Measurements from ENCODE around the gene PPP1R3C. TPM values are rescaled to one million over a fixed set of nuclear protein-coding genes. Genes with fewer than 3 reads are reported as not detected.

PPP1R3C gene
- total RNA-seq: under 1 TPM; 0.63 to 0.71 TPM

GRCh38 chr10:91632671-91633550, at the start of gene PPP1R3C:
TSS of gene PPP1R3C (minus strand) at chr10:91633071. CDS start at chr10:91632969, 102 bp downstream.
- ChIA-PET CTCF (interaction anchor here (0.5 to 6.0 kb wide), 13 partner anchors 10 to 362 kb away, joined by 3 to 127 read pairs (median 4); no protein-coding TSS in a partner anchor), POLR2A (interaction anchor here (0.6 to 1.1 kb wide), 2 partner anchors 12 to 578 kb away, joined by 3 to 4 read pairs; no protein-coding TSS in a partner anchor)
- Mint-ChIP-seq H3K9me3 (ENCODE audit: low read depth) (no peaks in the 10 kb centered on the region), H3K36me3 (ENCODE audit: low read depth) (no peaks in the 10 kb centered on the region), H3K4me1 (peaks cover 8% of the 10 kb centered on the region), H3K27me3 (peaks cover 59% of the 10 kb centered on the region), H3K4me3 (peak within 1 kb of the TSS; percentile 65), H3K27ac (no peak within 1 kb of the TSS)
- intact Hi-C loops (cut with DNase I, micrococcal nuclease): loop anchor here (1.0 to 10.0 kb wide), 5 partner anchors 59 to 718 kb away; no protein-coding TSS in a partner anchor
- ATAC-seq (peak; percentile 95), DNase-seq (peak; percentile 83)

- ATAC-seq (no peak), DNase-seq (peak; percentile 35)
- H3K9me3 Mint-ChIP-seq (ENCODE audit: low read depth): no peaks in the 10 kb centered on the region
- H3K36me3 Mint-ChIP-seq (ENCODE audit: low read depth): no peaks in the 10 kb centered on the region
- no peaks in the 10 kb centered on the region for H3K27me3 Mint-ChIP-seq
- H3K27ac Mint-ChIP-seq: no peak overlapping the region
- ChIA-PET POLR2A (interaction anchor here (0.5 kb wide), 1 partner anchor 112 kb away, joined by 5 read pairs; no protein-coding TSS in a partner anchor), CTCF (interaction anchor here (1.6 to 2.1 kb wide), 2 partner anchors 9 to 13 kb away, joined by 4 to 5 read pairs; no protein-coding TSS in a partner anchor)
- intact Hi-C loops (cut with DNase I, micrococcal nuclease): no loop called here
- H3K4me3 Mint-ChIP-seq: no peak overlapping the region
- H3K4me1 Mint-ChIP-seq: no peaks in the 10 kb centered on the region
These were observed 48.7 kb upstream of the PPP1R3C start for GRCh38 chr10:91681361-91682276.

DNA sequence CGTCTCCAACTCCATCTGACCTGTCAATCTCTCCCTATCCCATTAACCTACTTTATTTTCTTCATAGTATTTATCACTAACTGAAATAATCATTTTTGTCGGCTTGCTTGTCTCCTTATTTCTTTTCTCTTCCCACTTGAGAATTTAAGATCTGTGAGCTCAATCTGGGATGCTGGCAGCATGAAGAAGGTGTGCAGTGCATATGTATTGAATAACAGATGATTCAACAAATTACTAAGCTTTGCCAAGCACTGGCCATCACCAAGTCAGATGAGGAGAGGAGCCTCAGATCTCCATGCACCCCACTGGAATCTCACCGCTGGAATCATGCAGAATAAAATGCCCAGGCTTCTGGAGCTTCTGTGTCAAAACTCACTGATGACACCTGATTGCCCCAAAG, 47.6 kb upstream of the PPP1R3C start:
- ATAC-seq: no peak
- Mint-ChIP-seq H3K36me3 (ENCODE audit: low read depth) (no peaks in the 10 kb centered on the region), H3K4me3 (no peak overlapping the region), H3K27ac (no peak overlapping the region), H3K27me3 (no peaks in the 10 kb centered on the region), H3K9me3 (ENCODE audit: low read depth) (no peaks in the 10 kb centered on the region), H3K4me1 (no peaks in the 10 kb centered on the region)
- DNase-seq: no peak
- CTCF ChIA-PET: interaction anchor here (0.7 to 2.1 kb wide), 4 partner anchors 14 to 126 kb away, joined by 3 to 5 read pairs (median 3); no protein-coding TSS in a partner anchor
- POLR2A ChIA-PET: no interaction called here
- intact Hi-C loops (cut with DNase I, micrococcal nuclease): no loop called here

DNA sequence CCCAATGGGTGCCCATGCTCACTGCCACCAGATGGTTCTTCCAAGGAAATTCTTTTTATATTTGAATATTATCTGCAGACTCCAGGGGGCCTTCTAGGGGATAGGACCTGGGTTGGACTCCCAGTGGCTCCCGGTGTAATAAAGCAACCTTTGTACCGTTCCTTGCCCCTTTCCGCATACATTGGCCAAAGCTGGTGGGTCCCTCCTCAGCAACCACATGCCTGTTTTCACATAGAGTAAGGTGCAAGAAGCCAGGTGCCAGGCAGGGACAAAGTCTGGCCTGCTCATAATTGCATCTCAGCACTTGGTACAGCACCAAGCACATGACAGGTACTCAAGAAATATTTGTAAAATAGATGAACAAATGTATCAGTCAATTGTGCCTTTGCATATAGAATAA, 46.4 kb upstream of the PPP1R3C start:
- no peak for ATAC-seq
- no peaks in the 10 kb centered on the region for H3K36me3 Mint-ChIP-seq (ENCODE audit: low read depth)

GRCh38 chr10:91677911-91678310, 45.0 kb upstream of the PPP1R3C start:
- H3K36me3 Mint-ChIP-seq (ENCODE audit: low read depth): no peaks in the 10 kb centered on the region
- no peaks in the 10 kb centered on the region for H3K9me3 Mint-ChIP-seq (ENCODE audit: low read depth)
- H3K27me3 Mint-ChIP-seq: peaks cover 2% of the 10 kb centered on the region
- H3K4me1 Mint-ChIP-seq: no peaks in the 10 kb centered on the region
- no peak overlapping the region for H3K27ac Mint-ChIP-seq
- POLR2A ChIA-PET: no interaction called here
- DNase-seq (no peak), ATAC-seq (no peak)
- CTCF ChIA-PET: no interaction called here
- H3K4me3 Mint-ChIP-seq: no peak overlapping the region
- intact Hi-C loops (cut with DNase I, micrococcal nuclease): no loop called here

More for the DNA sequence above, 46.4 kb upstream of the PPP1R3C start:
- ChIA-PET POLR2A (no interaction called here), CTCF (no interaction called here)
- Mint-ChIP-seq H3K27me3 (peaks cover 2% of the 10 kb centered on the region), H3K4me3 (no peak overlapping the region), H3K27ac (no peak overlapping the region), H3K4me1 (no peaks in the 10 kb centered on the region), H3K9me3 (ENCODE audit: low read depth) (no peaks in the 10 kb centered on the region)
- no peak for DNase-seq
- intact Hi-C loops (cut with DNase I, micrococcal nuclease): no loop called here

GRCh38 chr10:91672021-91672608, 39.2 kb upstream of the PPP1R3C start:
- peaks cover 2% of the 10 kb centered on the region for H3K4me1 Mint-ChIP-seq
- H3K27me3 Mint-ChIP-seq: peaks cover 7% of the 10 kb centered on the region
- no peak overlapping the region for H3K4me3 Mint-ChIP-seq
- DNase-seq (no peak), ATAC-seq (no peak)
- ChIA-PET CTCF (interaction anchor here (0.7 to 0.8 kb wide), 3 partner anchors 10 to 752 kb away, joined by 3 to 4 read pairs (median 4); no protein-coding TSS in a partner anchor), POLR2A (no interaction called here)
- no peak overlapping the region for H3K27ac Mint-ChIP-seq
- H3K36me3 Mint-ChIP-seq (ENCODE audit: low read depth): no peaks in the 10 kb centered on the region
- no peaks in the 10 kb centered on the region for H3K9me3 Mint-ChIP-seq (ENCODE audit: low read depth)
- intact Hi-C loops (cut with DNase I, micrococcal nuclease): no loop called here

- Mint-ChIP-seq H3K27me3 (peaks cover 5% of the 10 kb centered on the region), H3K4me3 (no peak overlapping the region), H3K9me3 (ENCODE audit: low read depth) (no peaks in the 10 kb centered on the region), H3K4me1 (peaks cover 2% of the 10 kb centered on the region), H3K36me3 (ENCODE audit: low read depth) (no peaks in the 10 kb centered on the region), H3K27ac (no peak overlapping the region)
- ATAC-seq: no peak
- ChIA-PET POLR2A (no interaction called here), CTCF (no interaction called here)
- no peak for DNase-seq
- intact Hi-C loops (cut with DNase I, micrococcal nuclease): no loop called here
These were observed 36.0 kb upstream of the PPP1R3C start for GRCh38 chr10:91668913-91669312.

- ATAC-seq (no peak), DNase-seq (no peak)
- ChIA-PET POLR2A (no interaction called here), CTCF (interaction anchor here (0.6 to 1.0 kb wide), 2 partner anchors 25 to 28 kb away, joined by 3 read pairs; no protein-coding TSS in a partner anchor)
- Mint-ChIP-seq H3K36me3 (ENCODE audit: low read depth) (no peaks in the 10 kb centered on the region), H3K4me1 (no peaks in the 10 kb centered on the region), H3K27me3 (peaks cover 14% of the 10 kb centered on the region), H3K27ac (no peak overlapping the region), H3K4me3 (no peak overlapping the region), H3K9me3 (ENCODE audit: low read depth) (no peaks in the 10 kb centered on the region)
- intact Hi-C loops (cut with DNase I, micrococcal nuclease): no loop called here
These were observed 33.0 kb upstream of the PPP1R3C start for GRCh38 chr10:91665842-91666241.

GRCh38 chr10:91664426-91664825, 31.6 kb upstream of the PPP1R3C start:
- intact Hi-C loops (cut with DNase I, micrococcal nuclease): no loop called here
- peaks cover 10% of the 10 kb centered on the region for H3K27me3 Mint-ChIP-seq
- no peaks in the 10 kb centered on the region for H3K9me3 Mint-ChIP-seq (ENCODE audit: low read depth)
- no peak overlapping the region for H3K27ac Mint-ChIP-seq
- ChIA-PET POLR2A (interaction anchor here (0.6 kb wide), 1 partner anchor 206 kb away, joined by 3 read pairs; no protein-coding TSS in a partner anchor), CTCF (interaction anchor here (0.6 to 0.7 kb wide), 2 partner anchors 369 to 631 kb away, joined by 3 read pairs; no protein-coding TSS in a partner anchor)
- ATAC-seq (no peak), DNase-seq (no peak)
- H3K4me1 Mint-ChIP-seq: no peaks in the 10 kb centered on the region
- H3K4me3 Mint-ChIP-seq: no peak overlapping the region
- H3K36me3 Mint-ChIP-seq (ENCODE audit: low read depth): no peaks in the 10 kb centered on the region

DNA sequence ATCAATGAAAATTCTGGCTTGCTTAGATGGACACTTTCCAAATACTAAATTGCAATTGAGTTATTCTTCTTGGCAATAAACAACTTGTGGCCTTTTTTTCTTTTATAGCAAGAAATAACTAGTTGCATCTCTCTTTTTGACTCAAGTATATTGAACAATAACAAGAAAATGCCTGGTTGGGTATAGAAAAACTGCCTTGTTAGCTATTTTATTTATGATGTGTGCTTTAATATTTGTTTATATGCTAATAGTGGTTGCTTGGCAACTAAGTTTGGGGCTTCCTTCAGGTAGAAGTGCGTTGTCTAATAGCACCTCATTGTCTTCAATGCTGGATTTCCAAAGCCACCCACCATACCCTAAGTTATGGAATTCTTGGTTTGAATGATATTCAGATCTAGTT, 30.1 kb upstream of the PPP1R3C start:
- Mint-ChIP-seq H3K4me1 (no peaks in the 10 kb centered on the region), H3K9me3 (ENCODE audit: low read depth) (no peaks in the 10 kb centered on the region), H3K27ac (no peak overlapping the region), H3K4me3 (no peak overlapping the region), H3K36me3 (ENCODE audit: low read depth) (no peaks in the 10 kb centered on the region), H3K27me3 (peaks cover 10% of the 10 kb centered on the region)
- ChIA-PET CTCF (interaction anchor here (1.1 kb wide), 1 partner anchor 13 kb away, joined by 3 read pairs; no protein-coding TSS in a partner anchor), POLR2A (no interaction called here)
- intact Hi-C loops (cut with DNase I, micrococcal nuclease): no loop called here
- no peak for ATAC-seq
- DNase-seq: no peak
